Measurements from ENCODE around the gene GSE1. TPM values are rescaled to one million over a fixed set of nuclear protein-coding genes. Genes with fewer than 3 reads are reported as not detected.

Gene GSE1
- total and polyA plus RNA-seq, 3 donors from 2014 or later: 49.9 to 212 (median 188) TPM

DNA sequence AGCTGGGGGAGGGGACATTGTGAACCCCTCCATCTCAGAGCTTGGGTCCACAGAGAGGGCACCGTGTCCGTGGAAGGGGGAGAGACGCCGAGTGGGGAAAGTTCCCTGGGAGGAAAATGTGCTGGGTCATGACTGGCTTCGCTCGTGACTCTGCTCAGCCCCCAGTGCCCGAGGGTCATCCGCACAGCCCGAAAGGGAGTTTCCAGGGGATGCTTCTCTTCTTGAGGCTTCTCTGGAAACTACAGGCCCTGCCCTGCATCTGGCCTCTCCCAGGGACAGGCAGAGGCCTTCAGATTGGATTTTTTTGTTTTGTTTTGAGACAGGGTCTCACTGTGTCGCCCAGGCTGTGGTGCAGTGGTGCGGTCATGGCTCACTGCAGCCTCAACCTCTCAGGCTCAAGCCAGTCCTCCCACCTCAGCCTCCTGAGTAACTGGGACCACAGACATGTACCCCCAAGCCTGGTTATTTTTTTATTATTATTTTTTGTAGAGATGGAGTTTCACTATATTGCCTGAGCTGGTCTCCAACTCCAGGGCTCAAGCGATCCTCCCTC, 9.8 kb upstream of the GSE1 start:
- Histone ChIP-seq H3K4me3 (no peak overlapping the region), H3K4me1 (peaks cover 48% of the 10 kb centered on the region), H3K9me3 (no peaks in the 10 kb centered on the region), H3K27ac (peak overlapping the region; percentile 9 to 37), H3K36me3 (ENCODE audit: low read depth, missing control alignments) (no peaks in the 10 kb centered on the region), H3K27me3 (no peaks in the 10 kb centered on the region)
- intact Hi-C loops (cut with DNase I; ENCODE audit: low total_unique reads): no loop called here
- 58 to 76% methylated on average over 12 of the region's 12 CpGs for WGBS, 2 donors
- no peak for TF ChIP-seq POLR2A (IDR thresholded peaks at IDR 0.05)
- no peak for DNase-seq

DNA sequence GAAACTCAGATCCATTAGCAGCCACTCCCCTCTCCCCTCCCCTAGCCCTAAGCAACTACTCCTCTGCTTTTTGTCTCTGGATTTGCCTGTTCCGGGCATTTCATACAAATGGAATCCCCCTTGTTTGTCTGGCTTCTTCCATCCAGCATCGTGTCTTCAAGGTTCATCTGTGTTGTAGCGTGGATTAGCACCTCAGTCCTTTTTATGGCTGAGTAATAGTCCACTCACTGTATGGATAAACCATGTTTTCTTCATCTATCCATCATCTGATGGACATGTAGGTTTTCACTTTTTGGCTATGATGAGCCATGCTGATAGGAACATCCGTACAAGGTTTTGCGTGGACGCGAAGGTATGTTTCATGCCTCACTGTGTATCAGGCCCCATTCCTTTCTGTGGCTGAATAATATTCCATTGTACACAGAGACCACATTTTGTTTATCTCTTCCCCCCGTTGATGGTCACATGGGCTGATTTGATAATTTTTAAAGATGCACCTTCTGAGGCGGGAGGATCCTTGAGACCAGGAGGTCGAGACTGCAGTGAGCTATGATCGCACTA, 8.9 kb upstream of the GSE1 start:
- intact Hi-C loops (cut with DNase I; ENCODE audit: low total_unique reads): no loop called here

DNA sequence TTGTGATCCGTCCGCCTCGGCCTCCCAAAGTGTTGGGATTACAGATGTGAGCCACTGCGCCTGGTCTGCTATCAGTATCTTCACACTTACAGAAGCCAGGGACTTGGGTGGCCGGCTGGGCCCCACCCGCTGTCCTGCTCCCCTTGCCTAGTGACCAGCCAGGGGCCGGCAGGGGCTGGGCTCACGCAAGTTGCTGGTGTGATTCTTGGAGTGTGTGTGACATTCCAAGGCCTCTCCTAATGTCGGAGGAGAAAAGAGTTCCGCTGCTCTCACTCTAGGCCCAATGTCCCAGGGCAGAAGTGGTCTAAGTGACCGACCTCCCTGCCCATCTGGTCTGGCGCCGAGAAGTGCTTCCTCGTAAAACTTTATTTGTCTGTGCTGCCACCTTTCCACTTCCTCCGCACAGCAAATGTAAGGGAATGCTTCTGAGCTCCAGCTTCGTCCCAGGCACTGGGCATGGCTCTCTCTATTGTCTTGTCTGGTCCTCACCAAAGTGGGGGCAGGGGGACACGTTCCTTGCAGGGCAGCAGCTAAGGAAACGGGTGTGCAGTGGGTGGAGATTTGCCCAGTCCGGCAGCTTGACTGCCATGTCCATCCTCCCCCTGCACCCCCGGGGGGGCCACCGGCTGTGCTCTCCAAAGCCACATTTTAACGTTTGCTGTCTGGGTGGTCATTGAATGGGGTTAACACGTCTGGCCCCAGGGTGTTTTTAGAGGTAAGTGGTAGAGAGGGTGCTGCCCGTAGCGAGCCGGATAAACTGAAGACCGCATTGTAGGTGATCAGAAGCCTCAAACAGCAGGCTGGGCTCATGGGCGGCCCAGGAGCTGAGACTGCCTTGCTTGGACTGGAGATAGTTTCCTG, 7.8 kb upstream of the GSE1 start:
- intact Hi-C loops (cut with DNase I; ENCODE audit: low total_unique reads): no loop called here
- no peak for DNase-seq
- 76 to 77% methylated on average over 20 to 28 of the region's 28 CpGs for WGBS, 2 donors
- Histone ChIP-seq H3K27me3 (no peaks in the 10 kb centered on the region), H3K4me1 (peaks cover 55% of the 10 kb centered on the region), H3K4me3 (no peak overlapping the region), H3K9me3 (no peaks in the 10 kb centered on the region), H3K36me3 (ENCODE audit: low read depth, missing control alignments) (no peaks in the 10 kb centered on the region), H3K27ac (no peak overlapping the region)
- TF ChIP-seq, protein P1, sequence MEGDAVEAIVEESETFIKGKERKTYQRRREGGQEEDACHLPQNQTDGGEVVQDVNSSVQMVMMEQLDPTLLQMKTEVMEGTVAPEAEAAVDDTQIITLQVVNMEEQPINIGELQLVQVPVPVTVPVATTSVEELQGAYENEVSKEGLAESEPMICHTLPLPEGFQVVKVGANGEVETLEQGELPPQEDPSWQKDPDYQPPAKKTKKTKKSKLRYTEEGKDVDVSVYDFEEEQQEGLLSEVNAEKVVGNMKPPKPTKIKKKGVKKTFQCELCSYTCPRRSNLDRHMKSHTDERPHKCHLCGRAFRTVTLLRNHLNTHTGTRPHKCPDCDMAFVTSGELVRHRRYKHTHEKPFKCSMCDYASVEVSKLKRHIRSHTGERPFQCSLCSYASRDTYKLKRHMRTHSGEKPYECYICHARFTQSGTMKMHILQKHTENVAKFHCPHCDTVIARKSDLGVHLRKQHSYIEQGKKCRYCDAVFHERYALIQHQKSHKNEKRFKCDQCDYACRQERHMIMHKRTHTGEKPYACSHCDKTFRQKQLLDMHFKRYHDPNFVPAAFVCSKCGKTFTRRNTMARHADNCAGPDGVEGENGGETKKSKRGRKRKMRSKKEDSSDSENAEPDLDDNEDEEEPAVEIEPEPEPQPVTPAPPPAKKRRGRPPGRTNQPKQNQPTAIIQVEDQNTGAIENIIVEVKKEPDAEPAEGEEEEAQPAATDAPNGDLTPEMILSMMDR (IDR thresholded peaks at IDR 0.05): no peak
- no peak for TF ChIP-seq POLR2A (IDR thresholded peaks at IDR 0.05)

More for the DNA sequence above, 8.9 kb upstream of the GSE1 start:
- Histone ChIP-seq H3K4me3 (no peak overlapping the region), H3K27ac (no peak overlapping the region), H3K36me3 (ENCODE audit: low read depth, missing control alignments) (no peaks in the 10 kb centered on the region), H3K27me3 (no peaks in the 10 kb centered on the region), H3K9me3 (no peaks in the 10 kb centered on the region), H3K4me1 (peaks cover 49% of the 10 kb centered on the region)
- 92% methylated on average over 8 to 11 of the region's 11 CpGs for WGBS, 2 donors
- TF ChIP-seq, protein P1 (IDR thresholded peaks at IDR 0.05): no peak
- TF ChIP-seq POLR2A (IDR thresholded peaks at IDR 0.05): no peak
- no peak for DNase-seq

DNA sequence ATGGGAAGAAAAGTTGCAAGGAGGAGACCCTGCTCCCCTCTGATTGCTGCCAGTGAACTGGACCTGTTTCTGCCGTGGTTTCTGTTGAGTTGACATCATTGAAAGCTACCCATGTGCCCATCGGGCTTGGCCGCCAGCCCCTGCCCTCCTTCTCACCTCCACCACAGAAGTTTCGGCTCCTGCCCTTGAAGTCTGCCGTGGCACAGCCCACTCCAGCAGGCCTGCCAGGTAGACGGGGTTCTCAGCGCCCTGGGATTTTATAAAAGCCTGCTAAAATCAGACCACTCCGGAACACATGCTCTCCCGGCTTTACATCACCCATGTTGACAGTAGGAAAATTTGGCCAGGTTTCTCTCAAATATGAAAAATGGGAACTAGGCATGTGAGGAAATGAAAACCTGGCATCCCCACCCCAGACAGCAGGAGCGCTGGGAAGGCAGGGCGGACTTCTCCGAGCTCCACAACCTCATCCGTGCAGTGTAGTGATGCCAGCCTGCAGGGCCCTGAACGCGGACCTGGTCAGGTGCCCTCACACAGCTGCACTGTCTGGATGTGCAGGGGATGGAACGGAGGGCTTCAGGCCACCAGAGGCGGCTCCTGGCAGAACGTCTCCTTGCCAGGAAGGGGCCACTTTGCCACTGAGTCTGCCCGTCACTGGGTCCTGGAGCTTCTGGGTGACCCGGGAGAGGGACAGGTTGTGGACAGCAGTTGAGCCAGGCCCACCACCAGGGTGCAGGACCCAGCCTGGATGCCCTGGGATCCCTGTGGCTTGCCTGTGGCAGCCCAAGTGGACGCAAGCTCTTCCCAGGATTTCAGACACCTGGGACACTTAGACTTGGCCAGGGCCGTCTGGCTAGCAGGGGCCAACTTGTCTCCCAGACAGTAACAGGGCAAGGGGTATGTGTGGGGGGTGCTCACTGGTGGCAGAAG, 6.9 kb upstream of the GSE1 start:
- Histone ChIP-seq H3K36me3 (ENCODE audit: low read depth, missing control alignments) (no peaks in the 10 kb centered on the region), H3K4me1 (peaks cover 59% of the 10 kb centered on the region), H3K27ac (no peak overlapping the region), H3K4me3 (no peak overlapping the region), H3K9me3 (no peaks in the 10 kb centered on the region), H3K27me3 (no peaks in the 10 kb centered on the region)
- intact Hi-C loops (cut with DNase I; ENCODE audit: low total_unique reads): no loop called here
- 81 to 90% methylated on average over 19 to 22 of the region's 22 CpGs for WGBS, 2 donors
- DNase-seq: no peak
- no peak for TF ChIP-seq POLR2A (IDR thresholded peaks at IDR 0.05)
- TF ChIP-seq, protein P1 (IDR thresholded peaks at IDR 0.05): no peak

Measured in testis (tissue), 3 donors.